ENCODE data around the gene CMSS1.

Gene CMSS1

GRCh38 chr3:100072326-100073048 is 254.8 kb downstream of the CMSS1 start:
- no peaks in the 10 kb centered on the region for H3K27me3 ChIP-seq (ENCODE audit: control insufficient read depth, insufficient read depth, low read length)
- H3K4me1 ChIP-seq (ENCODE audit: control insufficient read depth, insufficient read depth, low read length): no peaks in the 10 kb centered on the region; the same call in 1 of the 2 replicates
- no peak overlapping the region for H3K4me3 ChIP-seq (ENCODE audit: low read length)
- H3K9me3 ChIP-seq (ENCODE audit: control insufficient read depth, insufficient read depth, low read length): no peaks in the 10 kb centered on the region
- no peak for DNase-seq (ENCODE audit: low read depth, low spot score)
- no peak overlapping the region for H3K27ac ChIP-seq (ENCODE audit: low read length)
- H3K36me3 ChIP-seq (ENCODE audit: control insufficient read depth, insufficient read depth, low read length): no peaks in the 10 kb centered on the region
- WGBS (ENCODE audit: insufficient coverage, insufficient read length): no CpG with 5 or more reads among the region's 3 CpGs

DNA sequence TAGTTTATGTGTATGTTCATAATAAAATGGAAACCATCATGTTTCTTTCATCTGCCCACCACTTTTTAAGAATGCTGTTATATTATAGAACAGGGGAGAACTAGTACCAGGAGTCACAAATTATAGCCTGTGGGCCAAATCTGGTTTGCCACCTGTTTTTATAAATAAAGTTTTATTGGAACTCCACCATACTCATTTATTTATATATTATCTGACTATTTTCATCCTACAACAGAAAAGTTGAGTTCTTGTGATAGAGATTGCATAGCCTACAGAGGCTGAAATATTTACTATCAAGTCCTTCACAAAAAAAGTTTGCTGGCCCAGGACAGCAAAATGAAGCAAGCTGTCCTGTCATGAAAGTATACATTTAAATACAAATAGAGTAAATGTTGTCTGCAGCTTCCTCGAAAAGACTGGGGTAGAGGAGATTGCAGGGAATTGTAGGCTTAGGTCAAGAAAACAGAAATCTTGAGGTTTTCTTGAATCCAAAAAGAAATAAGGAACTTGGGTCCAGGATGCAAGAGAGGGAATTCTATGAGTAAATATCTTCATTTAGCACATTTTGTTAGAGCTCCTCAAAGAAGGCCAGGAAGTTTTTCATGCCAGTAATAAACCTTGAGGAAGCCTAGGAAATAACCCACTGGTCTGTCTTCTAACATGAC is 255.5 kb downstream of the CMSS1 start:
- no peak overlapping the region for H3K27ac ChIP-seq (ENCODE audit: low read length)
- no peak for DNase-seq (ENCODE audit: low read depth, low spot score)
- no peak overlapping the region for H3K4me3 ChIP-seq (ENCODE audit: low read length)

DNA sequence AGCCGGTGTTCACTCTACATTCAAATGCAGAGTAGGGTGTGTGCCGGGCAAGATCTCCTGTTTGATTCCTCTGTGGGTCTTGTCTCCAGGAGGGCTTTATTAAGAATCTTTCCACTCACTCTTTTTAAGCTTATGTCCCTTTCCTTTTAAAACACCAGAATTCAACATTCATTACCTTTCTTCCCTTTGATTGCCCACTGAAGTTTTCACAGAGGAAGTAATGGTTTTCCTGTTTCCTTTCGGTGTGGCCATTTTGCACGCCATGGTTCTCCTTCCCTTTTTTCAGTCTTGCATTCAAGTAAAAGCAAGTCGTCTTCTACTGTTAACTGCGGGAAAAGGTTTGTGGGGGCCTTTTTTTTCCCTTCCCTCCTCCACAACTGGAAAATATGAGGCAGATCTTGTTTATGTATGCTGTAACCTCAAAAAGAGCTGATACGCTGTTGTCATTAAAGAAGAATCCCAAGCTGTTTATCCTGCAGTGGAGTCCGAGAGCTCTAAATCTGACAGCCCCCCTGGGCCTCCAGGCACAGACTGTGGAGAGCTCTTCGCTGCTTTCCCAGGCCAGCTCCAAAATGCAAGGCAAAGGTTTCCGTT is 256.1 kb downstream of the CMSS1 start:
- no peak for DNase-seq (ENCODE audit: low read depth, low spot score)
- Histone ChIP-seq H3K4me3 (ENCODE audit: low read length) (no peak overlapping the region), H3K4me1 (ENCODE audit: control insufficient read depth, insufficient read depth, low read length) (no peaks in the 10 kb centered on the region; the same call in 1 of the 2 replicates), H3K27ac (ENCODE audit: low read length) (no peak overlapping the region), H3K9me3 (ENCODE audit: control insufficient read depth, insufficient read depth, low read length) (no peaks in the 10 kb centered on the region), H3K36me3 (ENCODE audit: control insufficient read depth, insufficient read depth, low read length) (no peaks in the 10 kb centered on the region), H3K27me3 (ENCODE audit: control insufficient read depth, insufficient read depth, low read length) (no peaks in the 10 kb centered on the region)
- WGBS (ENCODE audit: insufficient coverage, insufficient read length): no CpG with 5 or more reads among the region's 10 CpGs

More for the DNA sequence above, 255.5 kb downstream of the CMSS1 start:
- no peaks in the 10 kb centered on the region for H3K9me3 ChIP-seq (ENCODE audit: control insufficient read depth, insufficient read depth, low read length)
- no peaks in the 10 kb centered on the region; the same call in 1 of the 2 replicates for H3K4me1 ChIP-seq (ENCODE audit: control insufficient read depth, insufficient read depth, low read length)
- no CpG with 5 or more reads among the region's 1 CpG for WGBS (ENCODE audit: insufficient coverage, insufficient read length)
- no peaks in the 10 kb centered on the region for H3K36me3 ChIP-seq (ENCODE audit: control insufficient read depth, insufficient read depth, low read length)
- H3K27me3 ChIP-seq (ENCODE audit: control insufficient read depth, insufficient read depth, low read length): no peaks in the 10 kb centered on the region

DNA sequence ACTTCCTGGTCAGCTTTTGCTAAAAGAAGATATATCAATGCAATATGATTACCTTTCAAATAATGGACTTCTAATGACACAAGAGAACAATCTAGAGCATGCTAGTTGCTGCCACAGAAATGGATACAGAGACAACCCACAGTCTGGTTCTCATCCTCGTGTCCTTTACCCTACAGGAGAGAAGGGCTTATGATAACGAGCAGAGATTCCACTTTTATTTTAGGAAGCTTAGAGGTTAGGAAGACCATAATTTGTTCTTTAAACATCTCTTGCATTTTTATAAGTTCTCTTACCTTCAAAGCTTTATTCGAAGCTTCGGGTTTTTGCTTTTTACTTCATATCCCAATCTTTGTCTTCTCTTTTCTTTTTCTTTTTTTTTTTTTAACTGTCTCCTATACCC is 257.5 kb downstream of the CMSS1 start:
- Histone ChIP-seq H3K4me3 (ENCODE audit: low read length) (no peak overlapping the region), H3K27me3 (ENCODE audit: control insufficient read depth, insufficient read depth, low read length) (no peaks in the 10 kb centered on the region), H3K4me1 (ENCODE audit: control insufficient read depth, insufficient read depth, low read length) (no peaks in the 10 kb centered on the region; the same call in 1 of the 2 replicates), H3K27ac (ENCODE audit: low read length) (no peak overlapping the region), H3K9me3 (ENCODE audit: control insufficient read depth, insufficient read depth, low read length) (no peaks in the 10 kb centered on the region), H3K36me3 (ENCODE audit: control insufficient read depth, insufficient read depth, low read length) (no peaks in the 10 kb centered on the region)
- DNase-seq (ENCODE audit: low read depth, low spot score): no peak
- no CpG with 5 or more reads among the region's 4 CpGs for WGBS (ENCODE audit: insufficient coverage, insufficient read length)

GRCh38 chr3:100075851-100076730 is 258.4 kb downstream of the CMSS1 start:
- H3K27ac ChIP-seq (ENCODE audit: low read length): no peak overlapping the region
- no peaks in the 10 kb centered on the region for H3K9me3 ChIP-seq (ENCODE audit: control insufficient read depth, insufficient read depth, low read length)

GRCh38 chr3:100076731-100077529 is 259.3 kb downstream of the CMSS1 start:
- no peak overlapping the region for H3K4me3 ChIP-seq (ENCODE audit: low read length)
- no CpG with 5 or more reads among the region's 7 CpGs for WGBS (ENCODE audit: insufficient coverage, insufficient read length)
- no peaks in the 10 kb centered on the region for H3K27me3 ChIP-seq (ENCODE audit: control insufficient read depth, insufficient read depth, low read length)
- no peak for DNase-seq (ENCODE audit: low read depth, low spot score)
- H3K27ac ChIP-seq (ENCODE audit: low read length): no peak overlapping the region
- H3K9me3 ChIP-seq (ENCODE audit: control insufficient read depth, insufficient read depth, low read length): no peaks in the 10 kb centered on the region
- no peaks in the 10 kb centered on the region for H3K36me3 ChIP-seq (ENCODE audit: control insufficient read depth, insufficient read depth, low read length)
- H3K4me1 ChIP-seq (ENCODE audit: control insufficient read depth, insufficient read depth, low read length): no peaks in the 10 kb centered on the region

More at GRCh38 chr3:100075851-100076730, 258.4 kb downstream of the CMSS1 start:
- no peaks in the 10 kb centered on the region for H3K36me3 ChIP-seq (ENCODE audit: control insufficient read depth, insufficient read depth, low read length)
- WGBS (ENCODE audit: insufficient coverage, insufficient read length): no CpG with 5 or more reads among the region's 4 CpGs
- no peak overlapping the region for H3K4me3 ChIP-seq (ENCODE audit: low read length)
- no peaks in the 10 kb centered on the region for H3K27me3 ChIP-seq (ENCODE audit: control insufficient read depth, insufficient read depth, low read length)
- DNase-seq (ENCODE audit: low read depth, low spot score): no peak
- no peaks in the 10 kb centered on the region; the same call in 1 of the 2 replicates for H3K4me1 ChIP-seq (ENCODE audit: control insufficient read depth, insufficient read depth, low read length)

- no peak for DNase-seq (ENCODE audit: low read depth, low spot score)
- Histone ChIP-seq H3K36me3 (ENCODE audit: control insufficient read depth, insufficient read depth, low read length) (no peaks in the 10 kb centered on the region), H3K27ac (ENCODE audit: low read length) (no peak overlapping the region), H3K4me1 (ENCODE audit: control insufficient read depth, insufficient read depth, low read length) (no peaks in the 10 kb centered on the region), H3K27me3 (ENCODE audit: control insufficient read depth, insufficient read depth, low read length) (no peaks in the 10 kb centered on the region), H3K9me3 (ENCODE audit: control insufficient read depth, insufficient read depth, low read length) (no peaks in the 10 kb centered on the region), H3K4me3 (ENCODE audit: low read length) (no peak overlapping the region)
- no CpG with 5 or more reads among the region's 1 CpG for WGBS (ENCODE audit: insufficient coverage, insufficient read length)
Observed at GRCh38 chr3:100079328-100079727, 261.7 kb downstream of the CMSS1 start.

- no peak for DNase-seq (ENCODE audit: low read depth, low spot score)
- H3K27me3 ChIP-seq (ENCODE audit: control insufficient read depth, insufficient read depth, low read length): no peaks in the 10 kb centered on the region
- H3K36me3 ChIP-seq (ENCODE audit: control insufficient read depth, insufficient read depth, low read length): no peaks in the 10 kb centered on the region
- no peak overlapping the region for H3K27ac ChIP-seq (ENCODE audit: low read length)
- no peaks in the 10 kb centered on the region for H3K9me3 ChIP-seq (ENCODE audit: control insufficient read depth, insufficient read depth, low read length)
- H3K4me1 ChIP-seq (ENCODE audit: control insufficient read depth, insufficient read depth, low read length): no peaks in the 10 kb centered on the region; the same call in 1 of the 2 replicates
- no peak overlapping the region for H3K4me3 ChIP-seq (ENCODE audit: low read length)
- no CpG with 5 or more reads among the region's 2 CpGs for WGBS (ENCODE audit: insufficient coverage, insufficient read length)
Observed at GRCh38 chr3:100080573-100080972, 262.9 kb downstream of the CMSS1 start.

- no peaks in the 10 kb centered on the region for H3K9me3 ChIP-seq (ENCODE audit: control insufficient read depth, insufficient read depth, low read length)
- H3K27ac ChIP-seq (ENCODE audit: low read length): no peak overlapping the region
- no peaks in the 10 kb centered on the region; the same call in 1 of the 2 replicates for H3K4me1 ChIP-seq (ENCODE audit: control insufficient read depth, insufficient read depth, low read length)
- WGBS (ENCODE audit: insufficient coverage, insufficient read length): no CpG with 5 or more reads among the region's 1 CpG
- no peak overlapping the region for H3K4me3 ChIP-seq (ENCODE audit: low read length)
- H3K36me3 ChIP-seq (ENCODE audit: control insufficient read depth, insufficient read depth, low read length): no peaks in the 10 kb centered on the region
- no peak for DNase-seq (ENCODE audit: low read depth, low spot score)
- no peaks in the 10 kb centered on the region for H3K27me3 ChIP-seq (ENCODE audit: control insufficient read depth, insufficient read depth, low read length)
Observed at GRCh38 chr3:100081311-100081710, 263.6 kb downstream of the CMSS1 start.

Data from iPS DF 6.9 (cell line).